Peyer's patch (tissue), 4 donors: ENCODE results near the gene QTRT2.

Source experiments
- CTCF ChIP-seq, 6 experiments: fragments of 450-650 bp in 4 of 6; fragments of 200-600 bp in 2 of 6; sonication (generic) in 1 of 6; IDR thresholded peaks; one replicate each; pipeline ENCODE4 v1.5.1; 2017 to 2019; ENCODE audit warnings: antibody characterized with exemption in 6 of 6, mild to moderate bottlenecking in 3 of 6, moderate library complexity in 1 of 6
- POLR2A ChIP-seq, 2 donors: fragments of 450-650 bp; IDR thresholded peaks; one replicate each; pipeline ENCODE4 v1.5.1; 2017; ENCODE audit warnings: antibody characterized with exemption in 2 of 2, mild to moderate bottlenecking in 2 of 2, moderate library complexity in 2 of 2

GRCh38 chr3:114120211-114120610 is 63.7 kb downstream of the QTRT2 start:
- TF ChIP-seq CTCF (IDR thresholded peaks at IDR 0.05) (no peak), POLR2A (IDR thresholded peaks at IDR 0.05) (no peak)
